Hepatocyte (in vitro differentiated cells): Measurements from ENCODE around the gene RREB1.

ENCODE experiments used
- EZH2 ChIP-seq: fragments of 200-600 bp; sonication (generic); IDR thresholded peaks from 2 replicates; pipeline ENCODE4 v1.6.1; 2016; ENCODE audit warnings: antibody characterized with exemption, mild to moderate bottlenecking, borderline replicate concordance
- TF ChIP-seq, protein P1 (sequence below): fragments of 200-600 bp; sonication (generic); IDR thresholded peaks from 2 replicates; pipeline ENCODE4 v1.5.1; 2016; ENCODE audit warnings: antibody characterized with exemption, mild to moderate bottlenecking; ENCODE audit not compliant: poor library complexity

DNA sequence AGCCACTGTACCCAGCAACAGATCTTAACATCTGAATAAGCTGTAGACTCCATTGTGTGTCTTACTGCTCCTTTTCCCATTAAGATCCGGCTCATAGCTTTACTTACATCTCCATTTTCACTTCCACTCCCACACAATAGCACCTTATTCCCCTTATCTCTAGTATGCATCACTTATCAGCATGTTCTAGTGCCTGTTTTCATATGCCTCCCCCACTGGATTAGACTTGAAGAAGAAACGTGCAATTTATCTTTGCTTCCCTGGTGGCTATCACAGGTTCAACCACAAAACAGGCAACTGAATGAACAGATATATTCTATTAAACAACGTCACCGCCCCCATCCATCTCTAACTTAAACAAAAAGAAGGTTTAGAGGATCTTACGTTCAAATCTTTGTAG, 193.2 kb downstream of the RREB1 start:
- TF ChIP-seq, protein P1, sequence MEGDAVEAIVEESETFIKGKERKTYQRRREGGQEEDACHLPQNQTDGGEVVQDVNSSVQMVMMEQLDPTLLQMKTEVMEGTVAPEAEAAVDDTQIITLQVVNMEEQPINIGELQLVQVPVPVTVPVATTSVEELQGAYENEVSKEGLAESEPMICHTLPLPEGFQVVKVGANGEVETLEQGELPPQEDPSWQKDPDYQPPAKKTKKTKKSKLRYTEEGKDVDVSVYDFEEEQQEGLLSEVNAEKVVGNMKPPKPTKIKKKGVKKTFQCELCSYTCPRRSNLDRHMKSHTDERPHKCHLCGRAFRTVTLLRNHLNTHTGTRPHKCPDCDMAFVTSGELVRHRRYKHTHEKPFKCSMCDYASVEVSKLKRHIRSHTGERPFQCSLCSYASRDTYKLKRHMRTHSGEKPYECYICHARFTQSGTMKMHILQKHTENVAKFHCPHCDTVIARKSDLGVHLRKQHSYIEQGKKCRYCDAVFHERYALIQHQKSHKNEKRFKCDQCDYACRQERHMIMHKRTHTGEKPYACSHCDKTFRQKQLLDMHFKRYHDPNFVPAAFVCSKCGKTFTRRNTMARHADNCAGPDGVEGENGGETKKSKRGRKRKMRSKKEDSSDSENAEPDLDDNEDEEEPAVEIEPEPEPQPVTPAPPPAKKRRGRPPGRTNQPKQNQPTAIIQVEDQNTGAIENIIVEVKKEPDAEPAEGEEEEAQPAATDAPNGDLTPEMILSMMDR, result no peak
- TF ChIP-seq EZH2, result no peak
